HEK293 (cell line): Measurements from ENCODE around the gene POLR2C.

Source experiments
- CTCF ChIA-PET: fragments of 350-600 bp; formaldehyde crosslinking; extraction: SDS; loops from one replicate; lab custom pipeline; 2021; ENCODE audit warnings: antibody characterized with exemption; lab: Yijun Ruan, JAX
- POLR2A ChIA-PET: fragments of 300-600 bp; formaldehyde crosslinking; extraction: SDS; loops from one replicate; lab custom pipeline; 2020; ENCODE audit warnings: antibody characterized with exemption, inconsistent platforms; lab: Yijun Ruan, JAX
- H3K27ac ChIP-seq: fragments of 200-500 bp; sonication (Bioruptor generic); 2 replicates; pipeline ENCODE4 v1.5.1; 2014; ENCODE audit warnings: low read depth, low read length, control low read depth, inconsistent platforms; ENCODE audit errors: extremely low read depth
- H3K36me3 ChIP-seq, 2 experiments: fragments of 200-500 bp in 1 of 2; sonication (Bioruptor generic) in 1 of 2; 1 replicate in 1 of 2; 2 replicates in 1 of 2; pipeline ENCODE4 v1.5.1; 2014 to 2017; ENCODE audit warnings: inconsistent platforms in 2 of 2, low read length in 2 of 2; ENCODE audit not compliant: control insufficient read depth in 2 of 2, insufficient read depth in 1 of 2
- H3K4me1 ChIP-seq: fragments of 200-500 bp; sonication (Bioruptor generic); 2 replicates; pipeline ENCODE4 v1.5.1; 2014; ENCODE audit warnings: mild to moderate bottlenecking, low read length, inconsistent platforms; ENCODE audit not compliant: control insufficient read depth, insufficient read depth
- H3K4me3 ChIP-seq: 2 replicates; pipeline ENCODE4 v1.5.1; 2011; ENCODE audit warnings: low read depth, mild to moderate bottlenecking, control low read depth, low read length, moderate library complexity
- H3K9me3 ChIP-seq: fragments of 200-500 bp; sonication (Bioruptor generic); 2 replicates; pipeline ENCODE4 v1.5.1; 2014; ENCODE audit warnings: low read depth, low read length, inconsistent platforms; ENCODE audit not compliant: control insufficient read depth, insufficient read depth
- GLI2 ChIP-seq: fragments of 450-650 bp; formaldehyde crosslinking; IDR thresholded peaks from 2 replicates; pipeline ENCODE4; 2017; ENCODE audit warnings: missing biosample characterization, missing genetic modification characterization, low read depth, borderline replicate concordance
- GLIS1 ChIP-seq: fragments of 450-650 bp; formaldehyde crosslinking; IDR thresholded peaks from 2 replicates; pipeline ENCODE4 v1.5.1; 2016; ENCODE audit warnings: missing biosample characterization, missing genetic modification characterization
- GLIS2 ChIP-seq: fragments of 450-650 bp; formaldehyde crosslinking; IDR thresholded peaks from 2 replicates; pipeline ENCODE4 v1.5.1; 2016; ENCODE audit warnings: missing biosample characterization, missing genetic modification characterization
- SCRT2 ChIP-seq: fragments of 450-650 bp; formaldehyde crosslinking; IDR thresholded peaks from 2 replicates; pipeline ENCODE4 v1.5.1; 2016; ENCODE audit warnings: missing biosample characterization, missing genetic modification characterization
- SP3 ChIP-seq: fragments of 450-650 bp; formaldehyde crosslinking; IDR thresholded peaks from 2 replicates; pipeline ENCODE4 v1.5.1; 2016; ENCODE audit warnings: missing biosample characterization, missing genetic modification characterization
- WT1 ChIP-seq: fragments of 450-650 bp; formaldehyde crosslinking; IDR thresholded peaks from 2 replicates; pipeline ENCODE4 v1.5.1; 2016; ENCODE audit warnings: missing biosample characterization, missing genetic modification characterization
- YY1 ChIP-seq: fragments of 450-650 bp; formaldehyde crosslinking; IDR thresholded peaks from 2 replicates; pipeline ENCODE4 v1.5.1; 2018; ENCODE audit warnings: missing biosample characterization, missing genetic modification characterization
- ZBTB20 ChIP-seq: fragments of 450-650 bp; formaldehyde crosslinking; IDR thresholded peaks from 2 replicates; pipeline ENCODE4 v1.5.1; 2016; ENCODE audit warnings: missing biosample characterization, missing genetic modification characterization
- ZIC2 ChIP-seq: fragments of 450-650 bp; formaldehyde crosslinking; IDR thresholded peaks from 2 replicates; pipeline ENCODE4 v1.5.1; 2016; ENCODE audit warnings: missing biosample characterization, missing genetic modification characterization
- ZNF121 ChIP-seq: fragments of 450-650 bp; formaldehyde crosslinking; IDR thresholded peaks from 2 replicates; pipeline ENCODE4 v1.5.1; 2016; ENCODE audit warnings: missing biosample characterization, missing genetic modification characterization
- ZNF169 ChIP-seq: fragments of 450-650 bp; formaldehyde crosslinking; IDR thresholded peaks from 2 replicates; pipeline ENCODE4 v1.5.1; 2016; ENCODE audit warnings: missing biosample characterization, missing genetic modification characterization
- ZNF175 ChIP-seq: fragments of 450-650 bp; formaldehyde crosslinking; IDR thresholded peaks from 2 replicates; pipeline ENCODE4 v1.5.1; 2016; ENCODE audit warnings: missing biosample characterization, missing genetic modification characterization
- ZNF248 ChIP-seq: fragments of 450-650 bp; formaldehyde crosslinking; IDR thresholded peaks from 2 replicates; pipeline ENCODE4 v1.5.1; 2017; ENCODE audit warnings: missing biosample characterization, missing genetic modification characterization
- ZNF366 ChIP-seq: fragments of 450-650 bp; formaldehyde crosslinking; conservative IDR thresholded peaks from 2 replicates; pipeline ENCODE4 v1.5.1; 2016; ENCODE audit warnings: missing biosample characterization, missing genetic modification characterization
- ZNF600 ChIP-seq: fragments of 450-650 bp; formaldehyde crosslinking; IDR thresholded peaks from 2 replicates; pipeline ENCODE4 v1.5.1; 2016; ENCODE audit warnings: missing biosample characterization, missing genetic modification characterization
- ZNF768 ChIP-seq: fragments of 450-650 bp; formaldehyde crosslinking; IDR thresholded peaks from 2 replicates; pipeline ENCODE4 v1.5.1; 2018; ENCODE audit warnings: missing biosample characterization, mild to moderate bottlenecking, missing genetic modification characterization
- TF ChIP-seq, protein P1 (sequence below): fragments of 450-650 bp; formaldehyde crosslinking; IDR thresholded peaks from 2 replicates; pipeline ENCODE4 v1.5.1; 2017; ENCODE audit warnings: missing biosample characterization, missing genetic modification characterization
- TF ChIP-seq, protein P2 (sequence below): fragments of 450-650 bp; formaldehyde crosslinking; IDR thresholded peaks from 2 replicates; pipeline ENCODE4 v1.5.1; 2016; ENCODE audit warnings: missing biosample characterization, missing genetic modification characterization

POLR2C gene

DNA sequence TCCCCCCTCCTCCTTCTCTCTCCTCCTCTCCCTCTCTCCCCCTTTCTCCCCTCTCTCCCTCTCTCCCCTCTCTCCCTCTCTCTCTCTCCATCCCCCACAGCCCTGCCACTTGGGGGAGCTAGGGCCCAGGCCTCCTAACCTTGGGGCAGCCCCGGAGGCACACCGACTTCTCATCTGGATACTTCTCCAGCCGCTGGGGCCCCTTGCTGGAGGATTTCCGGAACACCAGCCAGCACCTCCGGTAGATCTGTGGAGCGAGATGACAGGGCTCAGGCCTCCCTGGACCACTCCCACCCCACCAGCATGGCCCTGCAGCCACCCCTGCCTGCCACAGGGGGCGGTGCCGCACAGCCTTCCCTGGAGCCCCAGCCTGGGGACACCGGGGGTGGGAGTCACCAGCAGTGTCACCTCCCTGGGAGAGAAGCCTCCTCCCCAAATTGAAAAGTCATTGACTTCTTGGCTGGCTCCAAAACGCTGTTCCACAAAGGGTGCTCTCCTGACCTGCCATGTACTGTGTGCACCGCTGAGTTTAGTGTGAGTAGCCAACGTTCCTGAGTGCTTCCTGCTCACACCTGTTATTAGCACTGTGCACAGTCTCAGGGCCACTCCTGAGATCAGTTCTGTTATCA, 13.3 kb downstream of the POLR2C start (continued):
- peak; percentile 33; the same call in 1 of the 2 replicates for TF ChIP-seq ZNF600
- TF ChIP-seq YY1 (tag by site-specific recombination): no peak
- TF ChIP-seq ZNF169 (tag by site-specific recombination): peak; percentile 98
- peak; percentile 71 for TF ChIP-seq SCRT2
- peak; percentile 95 for TF ChIP-seq GLIS2
- peak; percentile 81 for TF ChIP-seq WT1 (tag by site-specific recombination)
- peak; percentile 84 for TF ChIP-seq GLIS1 (tag by site-specific recombination)
- TF ChIP-seq ZNF366 (tag by site-specific recombination): peak; percentile 81
- no peak for TF ChIP-seq ZNF175 (tag by site-specific recombination)
- TF ChIP-seq GLI2 (tag by site-specific recombination): no peak
- TF ChIP-seq, protein P1, sequence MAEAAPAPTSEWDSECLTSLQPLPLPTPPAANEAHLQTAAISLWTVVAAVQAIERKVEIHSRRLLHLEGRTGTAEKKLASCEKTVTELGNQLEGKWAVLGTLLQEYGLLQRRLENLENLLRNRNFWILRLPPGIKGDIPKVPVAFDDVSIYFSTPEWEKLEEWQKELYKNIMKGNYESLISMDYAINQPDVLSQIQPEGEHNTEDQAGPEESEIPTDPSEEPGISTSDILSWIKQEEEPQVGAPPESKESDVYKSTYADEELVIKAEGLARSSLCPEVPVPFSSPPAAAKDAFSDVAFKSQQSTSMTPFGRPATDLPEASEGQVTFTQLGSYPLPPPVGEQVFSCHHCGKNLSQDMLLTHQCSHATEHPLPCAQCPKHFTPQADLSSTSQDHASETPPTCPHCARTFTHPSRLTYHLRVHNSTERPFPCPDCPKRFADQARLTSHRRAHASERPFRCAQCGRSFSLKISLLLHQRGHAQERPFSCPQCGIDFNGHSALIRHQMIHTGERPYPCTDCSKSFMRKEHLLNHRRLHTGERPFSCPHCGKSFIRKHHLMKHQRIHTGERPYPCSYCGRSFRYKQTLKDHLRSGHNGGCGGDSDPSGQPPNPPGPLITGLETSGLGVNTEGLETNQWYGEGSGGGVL: peak; percentile 94
- TF ChIP-seq ZNF768 (tag by site-specific recombination): 0 out of 2 replicates have a peak, but pooled peaks have one; percentile 23
- TF ChIP-seq ZNF121 (tag by site-specific recombination): no peak
- TF ChIP-seq ZBTB20 (tag by site-specific recombination): peak; percentile 69
- TF ChIP-seq ZIC2 (tag by site-specific recombination): peak; percentile 74
- TF ChIP-seq, all 188 proteins: peak for 24

- H3K4me3 ChIP-seq: no peak overlapping the region
These were observed 14.3 kb downstream of the POLR2C start for GRCh38 chr16:57476546-57477410.

More at GRCh38 chr16:57476546-57477410, 14.3 kb downstream of the POLR2C start:
- Histone ChIP-seq H3K9me3 (no peaks in the 10 kb centered on the region), H3K27ac (no peak overlapping the region), H3K4me1 (no peaks in the 10 kb centered on the region), H3K36me3 (peaks cover 0 to 34% of the 10 kb centered on the region in 2 experiments; a peak in 1 of 3 replicates)
- TF ChIP-seq SP3 (tag by site-specific recombination): peak; percentile 11; the same call in 1 of the 2 replicates
- TF ChIP-seq, protein P2, sequence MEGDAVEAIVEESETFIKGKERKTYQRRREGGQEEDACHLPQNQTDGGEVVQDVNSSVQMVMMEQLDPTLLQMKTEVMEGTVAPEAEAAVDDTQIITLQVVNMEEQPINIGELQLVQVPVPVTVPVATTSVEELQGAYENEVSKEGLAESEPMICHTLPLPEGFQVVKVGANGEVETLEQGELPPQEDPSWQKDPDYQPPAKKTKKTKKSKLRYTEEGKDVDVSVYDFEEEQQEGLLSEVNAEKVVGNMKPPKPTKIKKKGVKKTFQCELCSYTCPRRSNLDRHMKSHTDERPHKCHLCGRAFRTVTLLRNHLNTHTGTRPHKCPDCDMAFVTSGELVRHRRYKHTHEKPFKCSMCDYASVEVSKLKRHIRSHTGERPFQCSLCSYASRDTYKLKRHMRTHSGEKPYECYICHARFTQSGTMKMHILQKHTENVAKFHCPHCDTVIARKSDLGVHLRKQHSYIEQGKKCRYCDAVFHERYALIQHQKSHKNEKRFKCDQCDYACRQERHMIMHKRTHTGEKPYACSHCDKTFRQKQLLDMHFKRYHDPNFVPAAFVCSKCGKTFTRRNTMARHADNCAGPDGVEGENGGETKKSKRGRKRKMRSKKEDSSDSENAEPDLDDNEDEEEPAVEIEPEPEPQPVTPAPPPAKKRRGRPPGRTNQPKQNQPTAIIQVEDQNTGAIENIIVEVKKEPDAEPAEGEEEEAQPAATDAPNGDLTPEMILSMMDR (tag by site-specific recombination): no peak
- no peak for TF ChIP-seq ZNF248 (tag by site-specific recombination)
- ChIA-PET CTCF (interaction anchor here (0.7 to 1.1 kb wide), 3 partner anchors 21 to 43 kb away, joined by 3 to 4 read pairs (median 3); no protein-coding TSS in a partner anchor), POLR2A (interaction anchor here (1.8 kb wide), 1 partner anchor 14 kb away, joined by 6 read pairs; the partner anchor contains the start of gene POLR2C)
